OCI-LY3 (cell line): ENCODE measurements around the gene GRM4.

Experiments used
- H2AFZ ChIP-seq: fragments of 200-600, 300-600 bp; shearing (Covaris generic); 2 replicates; pipeline ENCODE4 v1.6.0; 2014; ENCODE audit warnings: antibody characterized with exemption, low read depth, low read length
- H3K27ac ChIP-seq: fragments of 200-600, 300-600 bp; sonication (generic); 2 replicates; pipeline ENCODE4 v1.5.1; 2014; ENCODE audit warnings: mild to moderate bottlenecking, low read length, moderate library complexity, mixed read lengths
- H3K27me3 ChIP-seq: fragments of 200-600, 300-600 bp; sonication (generic); 2 replicates; pipeline ENCODE4 v1.6.1; 2014; ENCODE audit warnings: low read depth, low read length, mixed read lengths
- H3K36me3 ChIP-seq: fragments of 200-600, 300-600 bp; sonication (generic); replicated peaks from 2 replicates; pipeline ENCODE3; 2014; ENCODE audit warnings: low read depth, low read length, mixed read lengths
- H3K4me1 ChIP-seq: fragments of 300-600, 200-600 bp; sonication (generic); 2 replicates; pipeline ENCODE4 v1.6.1; 2014; ENCODE audit warnings: low read length, mixed read lengths
- H3K4me2 ChIP-seq: fragments of 200-600, 300-600 bp; sonication (generic); 2 replicates; pipeline ENCODE4 v1.6.1; 2014; ENCODE audit warnings: low read length, mixed read lengths
- H3K4me3 ChIP-seq: fragments of 300-600, 200-600 bp; sonication (generic); 2 replicates; pipeline ENCODE4 v1.5.1; 2014; ENCODE audit warnings: antibody characterized with exemption, mild to moderate bottlenecking, low read length, moderate library complexity
- H3K79me2 ChIP-seq: fragments of 300-600, 200-600 bp; shearing (Covaris generic); 2 replicates; pipeline ENCODE4 v1.6.1; 2014; ENCODE audit warnings: mild to moderate bottlenecking, low read length, mixed read lengths
- H3K9ac ChIP-seq: fragments of 300-600, 200-600 bp; shearing (Covaris generic); 2 replicates; pipeline ENCODE4 v1.6.0; 2014; ENCODE audit warnings: mild to moderate bottlenecking, low read length, moderate library complexity
- H3K9me3 ChIP-seq: fragments of 200-600, 300-600 bp; shearing (Covaris generic); 2 replicates; pipeline ENCODE4 v1.6.1; 2014; ENCODE audit warnings: low read length, mixed read lengths; ENCODE audit not compliant: insufficient read depth
- H4K20me1 ChIP-seq: fragments of 200-600, 300-600 bp; sonication (generic); 2 replicates; pipeline ENCODE4 v1.6.1; 2016; ENCODE audit warnings: low read length, mixed read lengths; ENCODE audit not compliant: insufficient read depth
- CTCF ChIP-seq: fragments of 200-600, 300-600 bp; sonication (generic); IDR thresholded peaks from 2 replicates; pipeline ENCODE4 v1.5.1; 2014; ENCODE audit warnings: antibody characterized with exemption, low read length, low read depth
- EZH2phosphoT487 ChIP-seq: fragments of 200-600 bp; shearing (Covaris generic); IDR thresholded peaks from 2 replicates; pipeline ENCODE4 v1.6.1; 2018; ENCODE audit warnings: antibody characterized with exemption, mixed run types, low read depth

The GRM4 gene

GRCh38 chr6:34177181-34177591 lies 31.3 kb upstream of the GRM4 start:
- no peak for TF ChIP-seq EZH2phosphoT487
- TF ChIP-seq CTCF: no peak
- H3K27ac ChIP-seq: no peak overlapping the region
- no peak overlapping the region for H2AFZ ChIP-seq
- H3K9ac ChIP-seq: no peak overlapping the region
- no peaks in the 10 kb centered on the region for H3K36me3 ChIP-seq
- no peaks in the 10 kb centered on the region for H3K27me3 ChIP-seq
- no peaks in the 10 kb centered on the region for H4K20me1 ChIP-seq
- no peaks in the 10 kb centered on the region for H3K79me2 ChIP-seq
- H3K4me2 ChIP-seq: no peak overlapping the region
- H3K4me1 ChIP-seq: no peaks in the 10 kb centered on the region
- no peaks in the 10 kb centered on the region for H3K9me3 ChIP-seq
- H3K4me3 ChIP-seq: no peak overlapping the region

GRCh38 chr6:34176261-34177031 lies 30.6 kb upstream of the GRM4 start:
- Histone ChIP-seq H3K9me3 (no peaks in the 10 kb centered on the region), H3K27ac (no peak overlapping the region), H3K9ac (no peak overlapping the region), H3K79me2 (no peaks in the 10 kb centered on the region), H3K4me2 (no peak overlapping the region), H3K36me3 (no peaks in the 10 kb centered on the region), H3K4me3 (no peak overlapping the region), H3K4me1 (no peaks in the 10 kb centered on the region), H4K20me1 (no peaks in the 10 kb centered on the region), H3K27me3 (no peaks in the 10 kb centered on the region), H2AFZ (no peak overlapping the region)
- TF ChIP-seq CTCF: no peak
- no peak for TF ChIP-seq EZH2phosphoT487

GRCh38 chr6:34174846-34175399 lies 29.0 kb upstream of the GRM4 start:
- H2AFZ ChIP-seq: no peak overlapping the region
- H3K9me3 ChIP-seq: no peaks in the 10 kb centered on the region
- H3K27ac ChIP-seq: no peak overlapping the region
- no peaks in the 10 kb centered on the region for H3K4me1 ChIP-seq
- no peaks in the 10 kb centered on the region for H4K20me1 ChIP-seq
- no peak overlapping the region for H3K4me3 ChIP-seq
- no peak overlapping the region for H3K9ac ChIP-seq
- no peaks in the 10 kb centered on the region for H3K27me3 ChIP-seq
- H3K36me3 ChIP-seq: no peaks in the 10 kb centered on the region
- no peaks in the 10 kb centered on the region for H3K79me2 ChIP-seq
- TF ChIP-seq EZH2phosphoT487 (no peak), CTCF (no peak)
- H3K4me2 ChIP-seq: no peak overlapping the region

- Histone ChIP-seq H4K20me1 (no peaks in the 10 kb centered on the region), H3K4me1 (no peaks in the 10 kb centered on the region), H3K4me3 (no peak overlapping the region), H3K27me3 (no peaks in the 10 kb centered on the region), H3K27ac (no peak overlapping the region), H3K36me3 (no peaks in the 10 kb centered on the region), H3K79me2 (no peaks in the 10 kb centered on the region), H3K9me3 (no peaks in the 10 kb centered on the region), H2AFZ (no peak overlapping the region), H3K4me2 (no peak overlapping the region), H3K9ac (no peak overlapping the region)
- TF ChIP-seq CTCF: no peak
- no peak for TF ChIP-seq EZH2phosphoT487
Observed at GRCh38 chr6:34172961-34173775, 27.3 kb upstream of the GRM4 start.
